MCF 10A (cell line): ENCODE data around the gene ANGPTL7. TPM values are rescaled to one million over a fixed set of nuclear protein-coding genes. Genes with fewer than 3 reads are reported as not detected.
A peak's percentile ranks its signal among the peaks of the same experiment; 100 is the strongest.
"Not testable (repeated sequence)": the region's sequence is repeated elsewhere in the genome, so short reads cannot be mapped to it uniquely, and the experiment has no call there.

Experiments used
- BruUV-seq: library from RNA; stranded (reverse); fragments of 400-500 nt; replicated peaks from 2 replicates; lab custom pipeline; 2021; lab: Mats Ljungman, UMichigan
- CTCF ChIA-PET: fragments of 300-600 bp; sonication (Branson Sonifier 250); formaldehyde crosslinking; extraction: SDS; loops from one replicate; lab custom pipeline; 2021; ENCODE audit warnings: antibody characterized with exemption, inconsistent platforms; lab: Yijun Ruan, JAX
- POLR2A ChIA-PET: fragments of 300-600, 350-650 bp; sonication (Branson Sonifier 250); formaldehyde crosslinking; extraction: SDS; loops from one replicate; lab custom pipeline; 2020; ENCODE audit warnings: antibody characterized with exemption, inconsistent platforms; lab: Yijun Ruan, JAX
- DNase-seq: peaks from one replicate; pipeline ENCODE4 v3.0.0-alpha.2; 2018; ENCODE audit not compliant: unreplicated experiment
- H3K27ac Mint-ChIP-seq: one replicate; pipeline ENCODE4 v1.8.0; 2022; ENCODE audit warnings: mild to moderate bottlenecking, low read depth, mixed read lengths; ENCODE audit not compliant: unreplicated experiment
- H3K27me3 Mint-ChIP-seq: one replicate; pipeline ENCODE4 v1.8.0; 2022; ENCODE audit warnings: mixed read lengths; ENCODE audit not compliant: insufficient read depth, unreplicated experiment
- H3K36me3 Mint-ChIP-seq: one replicate; pipeline ENCODE4 v1.8.0; 2022; ENCODE audit warnings: mild to moderate bottlenecking, moderate library complexity, mixed read lengths; ENCODE audit not compliant: insufficient read depth, unreplicated experiment
- H3K4me1 Mint-ChIP-seq: one replicate; pipeline ENCODE4 v1.8.0; 2022; ENCODE audit warnings: mixed read lengths; ENCODE audit not compliant: insufficient read depth, unreplicated experiment
- H3K4me3 Mint-ChIP-seq: one replicate; pipeline ENCODE4 v1.8.0; 2022; ENCODE audit warnings: mild to moderate bottlenecking, moderate library complexity, mixed read lengths; ENCODE audit not compliant: unreplicated experiment
- H3K9me3 Mint-ChIP-seq: one replicate; pipeline ENCODE4 v1.8.0; 2022; ENCODE audit warnings: mixed read lengths; ENCODE audit not compliant: unreplicated experiment
- CTCF ChIP-seq: fragments of 200-600 bp; IDR thresholded peaks from one replicate; pipeline ENCODE4 v1.8.0; 2022; ENCODE audit warnings: antibody characterized with exemption, mild to moderate bottlenecking; ENCODE audit not compliant: unreplicated experiment
- intact Hi-C: fragments of 100-400 bp; cut with micrococcal nuclease; formaldehyde crosslinking; loops from 2 replicates; pipeline ENCODE4 v1.14.1; 2022
- total RNA-seq: library from RNA; stranded (reverse); gene quantifications from 2 replicates; pipeline ENCODE4 v1.2.3, GENCODE V29; 2022

The ANGPTL7 gene
- total RNA-seq, 1 experiment from 2014 or later, result not detected

GRCh38 chr1:11157867-11158266, 31.3 kb upstream of the ANGPTL7 start:
- CTCF ChIA-PET, result interaction anchor here (0.6 to 1.0 kb wide), 2 partner anchors 11 to 634 kb away, joined by 3 read pairs; no protein-coding TSS in a partner anchor
- peaks cover 22% of the 10 kb centered on the region for H3K4me1 Mint-ChIP-seq
- H3K27me3 Mint-ChIP-seq, result no peaks in the 10 kb centered on the region
- no peak for TF ChIP-seq CTCF
- no TSS peak for BruUV-seq
- POLR2A ChIA-PET, result interaction anchor here (0.5 to 1.7 kb wide), 6 partner anchors 7 to 146 kb away, joined by 3 to 5 read pairs (median 5); partner anchors contain the start of gene SRM
- peaks cover 45% of the 10 kb centered on the region for H3K36me3 Mint-ChIP-seq
- intact Hi-C loops, result loop anchor here (2.0 kb wide), 1 partner anchor 59 kb away; the partner anchor contains the start of gene EXOSC10
- H3K27ac Mint-ChIP-seq, result peak overlapping the region; percentile 62
- H3K4me3 Mint-ChIP-seq, result no peak overlapping the region
- DNase-seq, result peak; percentile 62
- no peaks in the 10 kb centered on the region for H3K9me3 Mint-ChIP-seq

GRCh38 chr1:11158291-11158690, 30.9 kb upstream of the ANGPTL7 start:
- H3K9me3 Mint-ChIP-seq, result no peaks in the 10 kb centered on the region
- H3K27me3 Mint-ChIP-seq, result no peaks in the 10 kb centered on the region
- DNase-seq, result no peak
- peaks cover 47% of the 10 kb centered on the region for H3K36me3 Mint-ChIP-seq
- H3K4me3 Mint-ChIP-seq, result no peak overlapping the region
- BruUV-seq, result TSS peak; percentile 99
- H3K27ac Mint-ChIP-seq, result peak overlapping the region; percentile 62
- CTCF ChIA-PET, result interaction anchor here (0.6 to 1.5 kb wide), 3 partner anchors 11 to 634 kb away, joined by 3 read pairs; no protein-coding TSS in a partner anchor
- H3K4me1 Mint-ChIP-seq, result peaks cover 22% of the 10 kb centered on the region
- intact Hi-C loops, result loop anchor here (2.0 kb wide), 1 partner anchor 59 kb away; the partner anchor contains the start of gene EXOSC10
- POLR2A ChIA-PET, result interaction anchor here (0.6 to 2.4 kb wide), 16 partner anchors 8 to 702 kb away, joined by 3 to 9 read pairs (median 5); partner anchors contain the start of genes AGTRAP, ANGPTL7, MTOR and SRM
- no peak for TF ChIP-seq CTCF

- Mint-ChIP-seq H3K4me1 (peaks cover 22% of the 10 kb centered on the region), H3K36me3 (peaks cover 48% of the 10 kb centered on the region), H3K27ac (peak overlapping the region; percentile 62), H3K4me3 (no peak overlapping the region), H3K27me3 (no peaks in the 10 kb centered on the region), H3K9me3 (no peaks in the 10 kb centered on the region)
- TF ChIP-seq CTCF, result no peak
- POLR2A ChIA-PET, result interaction anchor here (0.6 to 2.4 kb wide), 18 partner anchors 8 to 1400 kb away, joined by 3 to 9 read pairs (median 4); partner anchors contain the start of genes AGTRAP, ANGPTL7, MTOR and SRM
- intact Hi-C loops, result loop anchor here (2.0 kb wide), 1 partner anchor 60 kb away; the partner anchor contains the start of gene EXOSC10
- DNase-seq, result peak; percentile 85
- CTCF ChIA-PET, result interaction anchor here (0.7 to 1.5 kb wide), 2 partner anchors 20 to 82 kb away, joined by 3 to 4 read pairs; no protein-coding TSS in a partner anchor
- BruUV-seq, result no TSS peak
Measured at GRCh38 chr1:11158720-11159321, 30.3 kb upstream of the ANGPTL7 start.

GRCh38 chr1:11162752-11163151, 26.4 kb upstream of the ANGPTL7 start:
- POLR2A ChIA-PET, result not testable (repeated sequence)

GRCh38 chr1:11166744-11167143, 22.4 kb upstream of the ANGPTL7 start:
- H3K9me3 Mint-ChIP-seq, BruUV-seq, intact Hi-C loops, POLR2A ChIA-PET, DNase-seq, H3K27ac Mint-ChIP-seq, CTCF ChIA-PET, H3K4me3 Mint-ChIP-seq, H3K4me1 Mint-ChIP-seq, H3K27me3 Mint-ChIP-seq: not testable (repeated sequence)
- H3K36me3 Mint-ChIP-seq, result peaks cover 40% of the 10 kb centered on the region

More at GRCh38 chr1:11162752-11163151, 26.4 kb upstream of the ANGPTL7 start:
- CTCF ChIA-PET, H3K9me3 Mint-ChIP-seq, H3K27me3 Mint-ChIP-seq, H3K27ac Mint-ChIP-seq, H3K4me3 Mint-ChIP-seq, DNase-seq, BruUV-seq, intact Hi-C loops: not testable (repeated sequence)
- peaks cover 16% of the 10 kb centered on the region for H3K4me1 Mint-ChIP-seq
- peaks cover 46% of the 10 kb centered on the region for H3K36me3 Mint-ChIP-seq
